HG03378 (cell line): ENCODE measurements around the gene PAMR1.
A peak's percentile ranks its signal among the peaks of the same experiment; 100 is the strongest.

Experiments
- ATAC-seq: cut with Tn5 transposase; IDR thresholded peaks from one replicate; pipeline ENCODE4 v1.9.1; 2021; ENCODE audit warnings: mild to moderate bottlenecking, moderate library complexity; ENCODE audit not compliant: unreplicated experiment

PAMR1 gene

DNA sequence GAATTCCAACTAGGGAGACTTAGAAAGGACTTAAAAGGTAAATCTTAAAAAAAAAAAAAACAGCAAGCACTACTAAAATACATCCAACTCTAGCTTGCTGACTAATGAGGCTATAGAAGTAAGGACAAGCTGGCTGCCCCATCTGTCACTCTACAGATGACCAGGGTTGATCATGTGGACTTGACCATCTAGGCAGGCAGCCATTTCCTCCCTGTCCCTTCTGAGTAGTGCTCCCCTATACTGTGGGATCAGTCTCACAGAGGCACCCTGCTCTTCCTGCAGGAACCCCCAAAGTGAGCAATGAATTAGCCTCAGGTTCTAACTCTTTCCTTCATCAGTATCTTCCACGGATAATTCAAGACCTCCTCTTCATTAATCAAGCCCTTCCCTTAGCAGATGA is 118.4 kb downstream of the PAMR1 start:
- no peak for ATAC-seq

GRCh38 chr11:35404388-35404775 is 121.0 kb downstream of the PAMR1 start:
- ATAC-seq, result no peak

DNA sequence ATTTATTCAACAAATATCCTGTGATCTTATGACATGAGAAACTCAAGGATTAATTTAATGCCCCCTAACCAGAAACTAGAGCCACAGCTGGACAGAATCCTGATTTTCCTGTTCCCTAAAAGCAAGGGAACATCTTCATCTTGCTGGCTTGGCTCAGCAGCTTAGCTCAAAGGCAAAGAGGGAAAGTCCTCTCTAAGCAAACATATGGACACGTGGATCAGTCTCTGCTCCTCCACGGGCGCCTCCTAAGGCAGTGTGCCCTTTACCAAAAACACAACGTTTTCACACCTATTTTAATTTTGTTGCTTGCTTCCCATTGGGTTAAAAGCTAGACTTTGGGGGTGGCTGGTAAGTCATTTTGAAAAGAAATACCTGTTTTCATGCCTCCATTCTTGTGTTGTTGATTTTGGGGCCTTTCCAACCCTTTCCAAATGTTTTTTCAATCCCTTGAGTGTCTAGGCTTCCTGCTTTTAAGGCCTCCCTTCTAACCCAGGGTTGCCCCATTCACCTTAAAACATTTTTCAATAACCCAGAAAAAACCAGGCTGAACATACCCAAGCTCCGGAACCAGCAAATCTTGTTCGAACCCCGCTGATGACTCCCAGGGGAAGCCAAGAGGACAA is 121.5 kb downstream of the PAMR1 start:
- ATAC-seq, result no peak

DNA sequence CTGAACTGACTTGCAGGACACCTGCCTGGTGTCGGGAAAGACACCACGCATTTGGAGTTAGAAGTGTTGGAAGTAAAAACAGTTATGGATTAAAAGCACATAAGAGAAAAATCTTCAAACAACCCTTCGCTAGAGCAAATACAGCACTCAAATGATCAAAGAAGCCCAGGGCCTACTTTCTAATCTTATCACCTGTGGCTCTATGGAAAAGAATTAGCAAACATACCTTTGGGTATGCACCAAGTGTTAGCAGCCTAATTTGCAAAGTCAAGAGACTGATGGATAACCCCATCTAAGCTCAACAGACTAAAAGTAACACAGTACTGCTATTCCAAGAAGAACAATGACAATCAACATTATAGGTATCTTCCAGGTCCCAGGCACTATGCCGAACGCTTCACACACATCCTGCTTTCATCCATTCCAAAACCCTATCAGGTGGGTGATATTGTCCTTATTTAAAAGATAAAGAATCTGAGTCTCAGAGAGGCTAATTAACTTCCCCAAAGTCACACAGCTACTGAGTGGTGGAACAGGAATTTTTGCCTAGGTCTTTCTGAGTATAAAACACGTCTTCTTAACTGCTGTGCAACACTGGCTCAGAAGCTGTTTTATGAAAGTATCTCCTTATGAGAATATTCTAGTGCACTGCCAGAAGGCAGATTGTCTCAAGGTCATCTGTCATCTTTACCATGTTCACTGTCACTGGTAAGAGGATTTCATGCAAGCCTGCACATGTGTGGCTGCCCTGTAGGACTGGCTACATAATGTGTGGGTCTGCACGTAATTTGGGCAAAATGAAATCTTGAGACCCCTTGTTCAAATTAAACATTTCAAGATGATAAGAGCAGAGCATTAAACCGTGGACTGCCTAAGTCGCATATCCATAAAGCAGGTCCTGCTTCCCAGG is 122.4 kb downstream of the PAMR1 start:
- no peak for ATAC-seq

GRCh38 chr11:35398881-35399280 is 126.5 kb downstream of the PAMR1 start:
- no peak for ATAC-seq

- no peak for ATAC-seq
Measured at GRCh38 chr11:35394941-35395340, 130.5 kb downstream of the PAMR1 start.

DNA sequence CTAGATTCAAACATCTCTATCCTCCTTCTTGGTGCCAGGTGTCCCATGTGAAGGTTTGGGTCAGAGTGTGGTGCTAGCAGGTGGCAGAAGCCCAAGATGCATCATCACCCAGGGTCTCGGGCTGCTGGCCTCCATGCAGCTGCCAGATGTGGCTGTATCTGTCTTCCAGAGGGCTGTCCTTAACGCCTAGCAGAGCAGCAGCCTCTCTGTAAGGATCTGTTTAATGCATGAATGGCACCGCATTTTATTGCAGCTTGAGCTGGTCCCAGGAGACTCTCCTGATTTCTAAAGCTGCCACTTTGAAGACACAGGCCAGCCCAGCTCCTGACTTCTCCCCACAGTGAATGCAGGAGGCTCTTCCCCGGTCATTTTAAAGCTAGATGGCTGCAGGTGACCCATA is 132.3 kb downstream of the PAMR1 start:
- ATAC-seq, result no peak

DNA sequence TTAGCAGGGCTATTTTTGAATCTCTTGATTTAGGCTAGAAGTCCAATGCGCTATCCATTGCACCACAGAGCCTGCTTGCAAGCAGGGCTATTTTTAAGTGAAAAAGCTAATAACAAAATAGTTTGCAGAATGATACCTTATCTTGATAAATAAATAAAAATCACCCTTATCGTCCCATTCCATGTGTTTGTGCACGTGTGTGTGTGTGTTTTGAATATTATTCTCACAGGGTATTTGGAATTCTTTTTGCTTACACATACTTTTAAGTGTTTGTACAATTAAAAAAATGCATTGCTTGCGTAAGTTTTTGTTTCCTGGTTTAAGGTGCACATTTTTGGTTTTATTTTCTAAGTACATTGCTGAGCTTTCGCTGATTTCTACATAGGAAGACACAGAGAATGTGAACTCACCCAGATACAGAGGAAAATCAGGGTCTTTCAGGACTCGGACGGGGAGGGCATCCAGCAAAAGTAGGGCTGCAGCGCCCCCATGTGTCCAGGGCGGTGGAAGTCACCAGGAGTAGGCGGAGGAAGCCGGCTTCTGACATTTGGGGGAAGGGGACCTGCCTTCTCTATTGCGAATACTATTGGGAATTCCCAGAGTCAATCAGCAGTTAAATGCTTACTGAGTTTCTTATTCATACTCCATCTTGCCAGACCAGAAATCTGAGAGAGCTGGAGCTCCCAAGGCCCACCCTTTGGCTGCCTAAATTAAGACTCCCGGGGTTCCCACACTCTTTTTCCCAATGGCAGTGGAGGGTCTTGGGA is 133.3 kb downstream of the PAMR1 start:
- ATAC-seq, result no peak

- ATAC-seq, result peak; percentile 96
Measured at GRCh38 chr11:35390737-35391682, 134.4 kb downstream of the PAMR1 start.

DNA sequence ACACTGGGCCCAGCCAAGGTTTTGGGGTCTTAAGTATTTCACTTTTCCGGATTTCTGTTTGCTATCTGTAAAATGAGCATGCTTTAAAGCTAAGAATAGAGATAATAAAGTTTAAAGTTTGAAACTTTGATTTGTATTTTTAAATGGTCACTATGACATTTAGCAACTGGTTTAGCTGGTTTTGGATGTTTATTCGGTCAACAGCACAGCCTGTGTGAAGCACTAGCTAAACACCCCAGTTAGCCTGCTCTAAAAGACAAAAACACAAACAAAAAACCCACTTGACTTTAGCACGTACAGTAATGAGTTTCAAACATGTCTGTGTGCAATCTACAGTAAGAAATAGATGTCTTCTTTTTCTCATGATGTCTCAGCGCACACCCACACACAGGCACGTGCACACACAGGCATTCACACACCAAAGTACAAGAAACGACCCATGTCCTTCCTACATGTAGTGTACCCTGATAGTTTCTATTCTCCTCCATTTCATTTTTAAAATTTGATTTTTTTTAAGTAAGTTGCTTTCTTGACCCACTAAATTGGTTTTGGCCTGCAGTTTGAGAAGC is 135.4 kb downstream of the PAMR1 start:
- no peak for ATAC-seq

DNA sequence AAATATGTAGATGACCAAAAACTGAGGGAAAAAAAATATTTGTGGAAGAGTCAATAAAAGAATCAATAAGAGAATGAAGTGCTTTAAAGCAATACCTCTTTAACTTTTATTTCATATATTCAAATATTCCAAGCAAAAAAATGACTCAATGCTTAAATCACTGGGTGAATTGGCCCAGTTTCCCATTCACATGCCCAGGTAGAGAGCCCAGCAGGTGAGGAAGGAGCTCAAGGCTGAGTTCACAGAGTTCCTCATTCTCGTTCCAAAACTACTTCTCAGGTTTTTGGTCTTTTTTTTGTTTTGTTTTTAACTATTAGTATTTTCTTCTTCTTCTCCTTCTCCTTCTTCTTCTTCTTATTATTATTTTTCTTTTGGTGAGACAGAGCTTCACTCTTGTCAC is 136.3 kb downstream of the PAMR1 start:
- no peak for ATAC-seq

DNA sequence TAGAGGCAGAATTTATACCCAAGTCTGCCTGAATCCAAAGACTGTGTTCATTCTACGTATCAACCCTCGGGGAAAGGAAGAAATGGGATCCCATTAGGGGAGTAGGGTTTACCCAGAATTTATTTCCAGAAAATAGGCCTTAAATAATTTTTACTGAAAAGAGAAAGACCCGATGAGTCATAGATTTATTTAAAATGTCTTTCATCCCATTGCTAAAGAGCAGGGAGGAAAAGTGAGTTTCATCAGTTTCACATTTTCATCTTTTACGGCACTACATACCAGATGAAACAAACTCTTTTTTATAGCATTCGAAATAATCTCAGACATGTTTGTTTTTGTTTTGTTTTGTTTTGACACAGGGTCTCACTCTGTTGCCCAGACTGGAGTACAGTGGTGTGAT is 137.4 kb downstream of the PAMR1 start:
- no peak for ATAC-seq

- ATAC-seq, result no peak
Measured at GRCh38 chr11:35387111-35387982, 138.1 kb downstream of the PAMR1 start.

DNA sequence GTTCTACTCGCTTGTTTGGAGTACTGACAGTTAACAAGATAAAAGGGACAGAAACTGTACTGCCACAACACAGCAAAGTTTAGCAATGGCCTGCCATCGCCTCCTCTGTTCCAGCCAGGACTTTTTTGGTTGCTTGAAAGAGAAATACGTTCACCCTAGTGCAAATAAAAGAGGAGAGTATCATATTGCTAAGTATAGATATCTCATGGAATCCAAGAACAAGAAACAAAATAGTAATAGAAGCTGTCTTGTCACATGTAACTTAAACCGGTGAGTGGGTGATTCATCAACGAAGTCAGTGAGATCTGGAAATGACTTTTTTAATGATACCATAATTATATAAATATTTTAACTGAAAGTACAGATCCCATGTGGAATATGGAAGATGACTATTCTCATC is 141.5 kb downstream of the PAMR1 start:
- no peak for ATAC-seq
